Stimulated activated CD4-positive, alpha-beta T cell treated with anti-CD3 and anti-CD28 coated beads, Interleukin-2, amount 100 ng/mL, for 24 hours (primary cell): ENCODE data around the gene IFI35.
"Not testable (repeated sequence)": the region's sequence is repeated elsewhere in the genome, so short reads cannot be mapped to it uniquely, and the experiment has no call there.

ENCODE experiments used
- DNase-seq, 2 donors: peaks; one replicate each; pipeline ENCODE4 v3.0.0-alpha.2; 2020

Gene IFI35

GRCh38 chr17:43006639-43007551, at the start of gene IFI35:
TSS of gene IFI35 (plus strand) at chr17:43006784. CDS start at chr17:43006948, 164 bp downstream.
- DNase-seq, result peak; percentile 85

- peak; percentile 89 to 90 for DNase-seq
Measured at GRCh38 chr17:42964161-42964932, 42.2 kb upstream of the IFI35 start, which contains the start of gene AARSD1. TSS of gene AARSD1 (minus strand) at chr17:42964454. CDS start at chr17:42964440, 14 bp downstream.

- no peak for DNase-seq
Measured at GRCh38 chr17:42967925-42968324, 38.7 kb upstream of the IFI35 start.

- no peak for DNase-seq
Measured at GRCh38 chr17:42969001-42969581, 37.5 kb upstream of the IFI35 start.

- no peak for DNase-seq
Measured at GRCh38 chr17:42971589-42971988, 35.0 kb upstream of the IFI35 start.

GRCh38 chr17:42973323-42973722, 33.3 kb upstream of the IFI35 start:
- DNase-seq, result not testable (repeated sequence)

- DNase-seq, result no peak
Measured at GRCh38 chr17:42975265-42975664, 31.3 kb upstream of the IFI35 start.

GRCh38 chr17:42975701-42976100, 30.9 kb upstream of the IFI35 start:
- DNase-seq, result not testable (repeated sequence)

GRCh38 chr17:42979511-42980273, 26.9 kb upstream of the IFI35 start, which contains the start of gene PTGES3L:
TSS of gene PTGES3L (minus strand) at chr17:42980080. CDS start at chr17:42980053, 27 bp downstream.
- peak; percentile 37 to 39 for DNase-seq

GRCh38 chr17:42980274-42980765, 26.3 kb upstream of the IFI35 start, which contains the start of gene RUNDC1:
TSS of gene RUNDC1 (plus strand) at chr17:42980565. CDS start at chr17:42980577, 12 bp downstream.
- peak; percentile 93 to 95 for DNase-seq

- DNase-seq, result peak; percentile 73 to 77
Measured at GRCh38 chr17:42980766-42981397, 25.7 kb upstream of the IFI35 start.

- no peak for DNase-seq
Measured at GRCh38 chr17:42982266-42982665, 24.3 kb upstream of the IFI35 start.

- no peak for DNase-seq
Measured at GRCh38 chr17:42985225-42985624, 21.4 kb upstream of the IFI35 start.

- no peak for DNase-seq
Measured at GRCh38 chr17:42989141-42989540, 17.4 kb upstream of the IFI35 start.

- no peak for DNase-seq
Measured at GRCh38 chr17:42989726-42990652, 16.6 kb upstream of the IFI35 start.

GRCh38 chr17:42991471-42991870, 15.1 kb upstream of the IFI35 start:
- no peak for DNase-seq

GRCh38 chr17:42992872-42993271, 13.7 kb upstream of the IFI35 start:
- DNase-seq, result no peak

GRCh38 chr17:42993913-42994312, 12.7 kb upstream of the IFI35 start:
- not testable (repeated sequence) for DNase-seq

- DNase-seq, result no peak
Measured at GRCh38 chr17:42997390-42997983, 9.1 kb upstream of the IFI35 start.
